ENCODE results near the gene TIMM23B.
"Not testable (repeated sequence)": the region's sequence is repeated elsewhere in the genome, so short reads cannot be mapped to it uniquely, and the experiment has no call there.

Gene TIMM23B

GRCh38 chr10:49977756-49978155 lies 35.9 kb downstream of the TIMM23B start:
- DNase-seq (ENCODE audit: low spot score), result not testable (repeated sequence)

GRCh38 chr10:49987207-49987606 lies 45.4 kb downstream of the TIMM23B start:
- not testable (repeated sequence) for DNase-seq (ENCODE audit: low spot score)

GRCh38 chr10:49988376-49988775 lies 46.5 kb downstream of the TIMM23B start, which contains the start of gene AGAP6:
AGAP6 (plus strand) TSS chr10:49988406; CDS start chr10:49988716, 310 bp downstream.
- DNase-seq (ENCODE audit: low spot score), result not testable (repeated sequence)

- DNase-seq (ENCODE audit: low spot score), result not testable (repeated sequence)
Measured at GRCh38 chr10:49995321-49995720, 53.5 kb downstream of the TIMM23B start.

- DNase-seq (ENCODE audit: low spot score), result not testable (repeated sequence)
Measured at GRCh38 chr10:50014024-50014423, 72.2 kb downstream of the TIMM23B start.

- DNase-seq (ENCODE audit: low spot score), result not testable (repeated sequence)
Measured at GRCh38 chr10:50015596-50016220, 73.9 kb downstream of the TIMM23B start.

- DNase-seq (ENCODE audit: low spot score), result not testable (repeated sequence)
Measured at GRCh38 chr10:50016926-50017325, 75.1 kb downstream of the TIMM23B start.

GRCh38 chr10:50017646-50018045 lies 75.8 kb downstream of the TIMM23B start:
- not testable (repeated sequence) for DNase-seq (ENCODE audit: low spot score)

GRCh38 chr10:50019279-50019678 lies 77.4 kb downstream of the TIMM23B start:
- not testable (repeated sequence) for DNase-seq (ENCODE audit: low spot score)

- DNase-seq (ENCODE audit: low spot score), result not testable (repeated sequence)
Measured at GRCh38 chr10:50020451-50021024, 78.7 kb downstream of the TIMM23B start.

- no peak for DNase-seq (ENCODE audit: low spot score)
Measured at GRCh38 chr10:50021646-50022045, 79.8 kb downstream of the TIMM23B start.

Data from cerebellar cortex (tissue), 1 donor.